Renal pelvis (tissue), 4 donors: Measurements from ENCODE around the gene GPN2. TPM values are rescaled to one million over a fixed set of nuclear protein-coding genes. Genes with fewer than 3 reads are reported as not detected.
"Not testable (repeated sequence)": the region's sequence is repeated elsewhere in the genome, so short reads cannot be mapped to it uniquely, and the experiment has no call there.

Experiments used
- DNase-seq: peaks from one replicate; pipeline ENCODE4 v3.0.0-alpha.2; 2013
- polyA plus RNA-seq, 3 donors: library from polyadenylated mRNA; unstranded; fragments of 120-200 nt; gene quantifications; one replicate each; pipeline ENCODE4 v1.2.1, GENCODE V29; 2013; ENCODE audit not compliant: insufficient read length in 3 of 3

GPN2 gene
- polyA plus RNA-seq, 3 donors: 31.4 to 38.7 (median 32.4) TPM

- no peak for DNase-seq
These were observed 20.5 kb upstream of the GPN2 start for GRCh38 chr1:26910343-26911160.

- DNase-seq: no peak
These were observed 19.9 kb upstream of the GPN2 start for GRCh38 chr1:26909951-26910342.

- DNase-seq: no peak
These were observed 17.2 kb upstream of the GPN2 start for GRCh38 chr1:26907071-26907917.

- DNase-seq: no peak
These were observed 10.9 kb upstream of the GPN2 start for GRCh38 chr1:26900815-26901511.

GRCh38 chr1:26900001-26900814 is 10.1 kb upstream of the GPN2 start, which contains the start of gene GPATCH3:
Gene GPATCH3, minus strand, starts transcription at chr1:26900467. Its CDS starts 25 bp downstream, at chr1:26900442.
- DNase-seq: peak; percentile 95

- DNase-seq: no peak
These were observed 7.3 kb upstream of the GPN2 start for GRCh38 chr1:26897351-26897750.

- DNase-seq: no peak
These were observed 4.2 kb upstream of the GPN2 start for GRCh38 chr1:26894263-26894662.

GRCh38 chr1:26890467-26890796 is 349 bp upstream of the GPN2 start:
- DNase-seq: no peak

- DNase-seq: no peak
These were observed 1.9 kb downstream of the GPN2 start for GRCh38 chr1:26888231-26888630.

GRCh38 chr1:26887125-26887524 is 3.0 kb downstream of the GPN2 start:
- DNase-seq: no peak

GRCh38 chr1:26882696-26883463 is 7.2 kb downstream of the GPN2 start:
- DNase-seq: no peak

- not testable (repeated sequence) for DNase-seq
These were observed 8.5 kb downstream of the GPN2 start for GRCh38 chr1:26881611-26882010.

- DNase-seq: no peak
These were observed 10.3 kb downstream of the GPN2 start for GRCh38 chr1:26879793-26880192.

- DNase-seq: no peak
These were observed 12.8 kb downstream of the GPN2 start for GRCh38 chr1:26877326-26877725.

- no peak for DNase-seq
These were observed 15.2 kb downstream of the GPN2 start for GRCh38 chr1:26874896-26875295.

- not testable (repeated sequence) for DNase-seq
These were observed 17.0 kb downstream of the GPN2 start for GRCh38 chr1:26873097-26873496.

- peak; percentile 96 for DNase-seq
These were observed 25.2 kb downstream of the GPN2 start for GRCh38 chr1:26864610-26865480.

- no peak for DNase-seq
These were observed 26.4 kb downstream of the GPN2 start for GRCh38 chr1:26863685-26864077.

- no peak for DNase-seq
These were observed 27.1 kb downstream of the GPN2 start, which contains the start of gene SFN for GRCh38 chr1:26862781-26863684. Gene SFN, plus strand, starts transcription at chr1:26863149. Its CDS starts 64 bp downstream, at chr1:26863213.
